SK-N-SH treated with all-trans-retinoic acid at 6 μM for 48 hours (cell line): ENCODE results near the gene CISD1.

Source experiments
- ARNTL ChIP-seq: fragments of 450-650 bp; formaldehyde crosslinking; IDR thresholded peaks from 2 replicates; pipeline ENCODE4 v1.5.0; 2020; ENCODE audit warnings: low read depth, mild to moderate bottlenecking, moderate library complexity, borderline replicate concordance
- PPARA ChIP-seq: fragments of 250-450 bp; sonication (Bioruptor Pico); IDR thresholded peaks from 2 replicates; pipeline ENCODE4 v1.5.0; 2020; ENCODE audit warnings: mild to moderate bottlenecking, borderline replicate concordance
- RARB ChIP-seq: fragments of 250-450 bp; sonication (Bioruptor Pico); IDR thresholded peaks from 2 replicates; pipeline ENCODE4 v1.8.0; 2021; ENCODE audit warnings: mild to moderate bottlenecking, moderate library complexity
- TOX ChIP-seq: fragments of 250-450 bp; sonication (Bioruptor Pico); IDR thresholded peaks from 2 replicates; pipeline ENCODE4 v1.8.0; 2021; ENCODE audit warnings: mild to moderate bottlenecking, moderate library complexity, borderline replicate concordance
- ZFP30 ChIP-seq: fragments of 450-650 bp; formaldehyde crosslinking; IDR thresholded peaks from 2 replicates; pipeline ENCODE4 v1.5.0; 2022; ENCODE audit warnings: mild to moderate bottlenecking, moderate library complexity
- ZNF70 ChIP-seq: fragments of 450-650 bp; formaldehyde crosslinking; IDR thresholded peaks from 2 replicates; pipeline ENCODE4 v1.5.0; 2020; ENCODE audit warnings: mild to moderate bottlenecking, moderate library complexity

DNA sequence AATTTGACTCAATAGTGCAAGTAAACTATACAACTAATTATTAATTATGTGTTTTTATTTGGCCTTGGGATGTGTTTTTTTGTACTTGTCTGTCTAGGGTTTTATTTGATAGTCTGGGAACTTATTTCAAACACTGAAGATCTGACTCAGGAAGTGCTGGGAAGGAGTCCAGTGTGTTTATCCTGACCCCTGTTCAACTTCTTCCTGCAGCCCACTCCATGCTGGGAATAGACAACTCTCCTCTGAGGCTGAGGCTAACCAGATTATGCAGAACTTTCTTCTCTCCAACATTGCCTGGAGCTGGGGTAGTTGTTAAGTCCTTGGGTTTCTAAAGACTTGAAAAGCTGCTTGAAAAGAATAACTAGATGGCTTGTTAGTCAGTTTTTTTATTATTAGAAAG, 6.9 kb downstream of the CISD1 start:
- no peak for TF ChIP-seq TOX (CRISPR knock-in tag)
- no peak for TF ChIP-seq RARB (CRISPR knock-in tag)
- TF ChIP-seq ZFP30 (CRISPR knock-in tag), result no peak
- TF ChIP-seq ARNTL (CRISPR knock-in tag), result no peak
- TF ChIP-seq ZNF70 (CRISPR knock-in tag), result no peak
- no peak for TF ChIP-seq PPARA (CRISPR knock-in tag)
